HFFc6 (cell line): ENCODE data around the gene FAM24A. TPM values are rescaled to one million over a fixed set of nuclear protein-coding genes. Genes with fewer than 3 reads are reported as not detected.

Source experiments
- DNase-seq: peaks from one replicate; pipeline ENCODE4 v3.0.0-alpha.2; 2018
- H3K27ac Mint-ChIP-seq: 2 replicates; pipeline ENCODE4 v1.8.0; 2020; ENCODE audit warnings: mild to moderate bottlenecking, mixed read lengths
- H3K27me3 Mint-ChIP-seq: 2 replicates; pipeline ENCODE4 v1.8.0; 2021; ENCODE audit warnings: mild to moderate bottlenecking, moderate library complexity, mixed read lengths; ENCODE audit not compliant: insufficient read depth
- H3K36me3 Mint-ChIP-seq: 2 replicates; pipeline ENCODE4 v1.8.0; 2021; ENCODE audit warnings: low read depth, mixed read lengths
- H3K4me1 Mint-ChIP-seq: 2 replicates; pipeline ENCODE4 v1.8.0; 2020; ENCODE audit warnings: low read depth, mixed read lengths
- H3K4me3 Mint-ChIP-seq: 2 replicates; pipeline ENCODE4 v1.8.0; 2020; ENCODE audit warnings: mild to moderate bottlenecking, moderate library complexity, mixed read lengths
- H3K9me3 Mint-ChIP-seq: 2 replicates; pipeline ENCODE4 v1.8.0; 2020; ENCODE audit warnings: mild to moderate bottlenecking, mixed read lengths
- total RNA-seq, 6 experiments: library from RNA; stranded (reverse); fragmentation: NEBNext Ultra II Directional; extraction: Animal tissue kit (Norgen Biotek cat#: 25700); gene quantifications; 2 replicates in 1 of 6; 3 replicates in 5 of 6; pipeline ENCODE4 v1.2.3, GENCODE V29; 2021
- TF ChIP-seq, protein P1 (sequence below): fragments of 200-600 bp; sonication (generic); IDR thresholded peaks from 2 replicates; pipeline ENCODE4 v1.5.0; 2021; ENCODE audit warnings: antibody characterized with exemption, mild to moderate bottlenecking

The FAM24A gene
- total RNA-seq, 6 experiments from 2014 or later, result not detected

DNA sequence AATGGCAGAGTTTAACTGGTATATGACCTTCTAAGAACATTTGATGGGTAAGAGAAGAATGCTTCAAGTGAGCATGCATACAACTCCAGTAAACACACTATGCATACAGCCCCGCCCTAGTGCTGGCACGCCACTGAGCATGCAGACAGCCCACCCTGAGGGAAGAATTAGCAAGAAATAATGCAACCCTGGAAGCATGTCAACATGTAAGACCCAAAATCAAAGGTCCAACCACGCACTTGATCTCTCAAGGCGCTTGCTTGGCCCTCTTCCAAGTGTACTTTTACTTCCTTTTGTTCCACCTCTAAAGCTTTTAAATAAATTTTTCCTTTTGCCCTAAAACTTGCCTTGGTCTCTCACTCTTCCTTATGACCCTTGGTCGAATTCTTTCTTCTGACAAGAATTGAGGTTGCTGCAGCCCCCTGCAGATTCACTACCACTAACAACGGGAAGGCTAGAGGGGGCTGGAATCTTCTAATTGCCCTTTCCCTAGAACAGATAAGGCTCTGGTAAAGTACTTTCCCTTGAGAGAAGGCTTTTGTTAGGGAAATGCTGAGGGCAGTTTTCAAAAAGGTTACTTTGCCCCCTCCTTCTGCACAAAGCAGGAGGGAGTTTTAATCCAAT lies 34.5 kb upstream of the FAM24A start:
- TF ChIP-seq, protein P1, sequence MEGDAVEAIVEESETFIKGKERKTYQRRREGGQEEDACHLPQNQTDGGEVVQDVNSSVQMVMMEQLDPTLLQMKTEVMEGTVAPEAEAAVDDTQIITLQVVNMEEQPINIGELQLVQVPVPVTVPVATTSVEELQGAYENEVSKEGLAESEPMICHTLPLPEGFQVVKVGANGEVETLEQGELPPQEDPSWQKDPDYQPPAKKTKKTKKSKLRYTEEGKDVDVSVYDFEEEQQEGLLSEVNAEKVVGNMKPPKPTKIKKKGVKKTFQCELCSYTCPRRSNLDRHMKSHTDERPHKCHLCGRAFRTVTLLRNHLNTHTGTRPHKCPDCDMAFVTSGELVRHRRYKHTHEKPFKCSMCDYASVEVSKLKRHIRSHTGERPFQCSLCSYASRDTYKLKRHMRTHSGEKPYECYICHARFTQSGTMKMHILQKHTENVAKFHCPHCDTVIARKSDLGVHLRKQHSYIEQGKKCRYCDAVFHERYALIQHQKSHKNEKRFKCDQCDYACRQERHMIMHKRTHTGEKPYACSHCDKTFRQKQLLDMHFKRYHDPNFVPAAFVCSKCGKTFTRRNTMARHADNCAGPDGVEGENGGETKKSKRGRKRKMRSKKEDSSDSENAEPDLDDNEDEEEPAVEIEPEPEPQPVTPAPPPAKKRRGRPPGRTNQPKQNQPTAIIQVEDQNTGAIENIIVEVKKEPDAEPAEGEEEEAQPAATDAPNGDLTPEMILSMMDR, result no peak
- no peaks in the 10 kb centered on the region for H3K27me3 Mint-ChIP-seq
- peaks cover 6% of the 10 kb centered on the region for H3K9me3 Mint-ChIP-seq
- peaks cover 62% of the 10 kb centered on the region for H3K36me3 Mint-ChIP-seq
- peak overlapping the region; percentile 57; the same call in 1 of the 2 replicates for H3K27ac Mint-ChIP-seq
- DNase-seq, result no peak
- H3K4me3 Mint-ChIP-seq, result no peak overlapping the region
- peaks cover 59% of the 10 kb centered on the region for H3K4me1 Mint-ChIP-seq

DNA sequence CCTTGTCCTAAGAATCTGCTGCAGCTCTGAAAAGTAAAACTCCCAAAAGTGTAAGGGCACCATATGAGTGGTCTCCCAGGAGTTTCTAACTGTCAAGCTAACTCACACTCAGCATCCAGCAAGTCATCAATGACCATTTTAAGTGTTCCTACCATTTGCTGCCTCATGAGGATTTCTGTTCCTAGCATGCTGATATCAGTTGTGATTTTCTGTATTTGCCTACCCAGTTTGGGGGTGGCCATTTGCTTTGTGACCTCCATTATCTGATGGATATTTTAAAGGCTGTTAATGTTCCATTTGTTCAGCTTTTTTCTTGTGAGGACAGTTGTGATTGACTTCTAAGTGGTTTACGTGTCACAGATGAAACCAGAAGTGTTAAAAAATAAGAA lies 33.9 kb upstream of the FAM24A start:
- Mint-ChIP-seq H3K36me3 (peaks cover 61% of the 10 kb centered on the region), H3K4me3 (no peak overlapping the region), H3K27me3 (no peaks in the 10 kb centered on the region), H3K27ac (no peak overlapping the region), H3K9me3 (peaks cover 6% of the 10 kb centered on the region), H3K4me1 (peaks cover 62% of the 10 kb centered on the region)
- no peak for DNase-seq
- TF ChIP-seq, protein P1, result no peak

DNA sequence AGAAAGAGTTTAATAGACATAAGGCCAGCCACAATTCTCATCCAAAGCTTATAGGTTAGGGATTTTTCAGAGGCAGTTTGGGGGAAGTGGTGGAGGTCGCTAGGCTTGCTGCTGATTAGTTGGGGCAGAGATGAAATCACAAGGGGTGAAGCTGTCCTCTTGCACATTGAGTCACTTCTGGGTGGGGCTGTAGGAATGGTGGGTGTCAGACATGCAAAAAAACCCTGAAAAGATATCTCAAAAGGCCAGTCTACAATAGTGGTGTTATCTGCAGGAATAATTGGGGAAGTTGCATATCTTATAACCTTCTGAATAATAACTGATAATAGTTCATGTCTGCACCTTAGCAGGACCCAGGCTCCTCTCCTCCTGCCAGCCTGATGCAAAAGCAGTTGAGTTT lies 33.1 kb upstream of the FAM24A start:
- Mint-ChIP-seq H3K9me3 (0 out of 2 replicates have a peak, but pooled peaks cover under 1% of the 10 kb centered on the region), H3K4me3 (peak overlapping the region; percentile 96), H3K4me1 (peaks cover 62% of the 10 kb centered on the region), H3K27me3 (no peaks in the 10 kb centered on the region), H3K36me3 (peaks cover 56% of the 10 kb centered on the region), H3K27ac (peak overlapping the region; percentile 13; the same call in 1 of the 2 replicates)
- TF ChIP-seq, protein P1, result no peak
- DNase-seq, result no peak

DNA sequence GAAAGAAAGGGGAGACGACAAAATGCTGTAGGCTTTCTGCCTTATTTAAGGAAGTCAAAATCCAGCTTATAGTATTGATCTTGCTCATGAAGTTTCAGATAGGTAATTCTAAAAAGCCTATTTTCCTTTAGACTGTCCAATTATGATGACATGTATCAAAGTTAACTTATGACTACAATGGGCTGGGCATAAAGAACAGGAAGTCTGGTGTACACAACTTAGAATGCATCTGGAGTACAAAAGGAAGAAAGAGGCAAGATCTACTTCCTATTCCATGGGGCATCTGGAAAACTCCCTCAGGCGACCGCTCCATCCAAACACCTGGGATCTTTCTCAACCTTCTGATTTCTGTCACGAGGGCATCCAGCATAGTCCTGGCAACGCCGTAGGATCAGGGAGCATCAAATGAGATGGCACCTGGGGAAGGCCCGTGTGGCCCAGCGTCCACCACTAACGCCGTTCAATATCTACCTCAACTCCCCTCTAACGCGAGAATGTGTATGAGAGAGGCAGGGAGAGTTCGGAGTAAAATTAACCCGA lies 31.5 kb upstream of the FAM24A start:
- Mint-ChIP-seq H3K27ac (peak overlapping the region; percentile 93), H3K36me3 (peaks cover 43% of the 10 kb centered on the region), H3K9me3 (no peaks in the 10 kb centered on the region), H3K4me1 (peaks cover 62% of the 10 kb centered on the region), H3K27me3 (no peaks in the 10 kb centered on the region), H3K4me3 (peak overlapping the region; percentile 96)
- DNase-seq, result no peak
- TF ChIP-seq, protein P1, result no peak

DNA sequence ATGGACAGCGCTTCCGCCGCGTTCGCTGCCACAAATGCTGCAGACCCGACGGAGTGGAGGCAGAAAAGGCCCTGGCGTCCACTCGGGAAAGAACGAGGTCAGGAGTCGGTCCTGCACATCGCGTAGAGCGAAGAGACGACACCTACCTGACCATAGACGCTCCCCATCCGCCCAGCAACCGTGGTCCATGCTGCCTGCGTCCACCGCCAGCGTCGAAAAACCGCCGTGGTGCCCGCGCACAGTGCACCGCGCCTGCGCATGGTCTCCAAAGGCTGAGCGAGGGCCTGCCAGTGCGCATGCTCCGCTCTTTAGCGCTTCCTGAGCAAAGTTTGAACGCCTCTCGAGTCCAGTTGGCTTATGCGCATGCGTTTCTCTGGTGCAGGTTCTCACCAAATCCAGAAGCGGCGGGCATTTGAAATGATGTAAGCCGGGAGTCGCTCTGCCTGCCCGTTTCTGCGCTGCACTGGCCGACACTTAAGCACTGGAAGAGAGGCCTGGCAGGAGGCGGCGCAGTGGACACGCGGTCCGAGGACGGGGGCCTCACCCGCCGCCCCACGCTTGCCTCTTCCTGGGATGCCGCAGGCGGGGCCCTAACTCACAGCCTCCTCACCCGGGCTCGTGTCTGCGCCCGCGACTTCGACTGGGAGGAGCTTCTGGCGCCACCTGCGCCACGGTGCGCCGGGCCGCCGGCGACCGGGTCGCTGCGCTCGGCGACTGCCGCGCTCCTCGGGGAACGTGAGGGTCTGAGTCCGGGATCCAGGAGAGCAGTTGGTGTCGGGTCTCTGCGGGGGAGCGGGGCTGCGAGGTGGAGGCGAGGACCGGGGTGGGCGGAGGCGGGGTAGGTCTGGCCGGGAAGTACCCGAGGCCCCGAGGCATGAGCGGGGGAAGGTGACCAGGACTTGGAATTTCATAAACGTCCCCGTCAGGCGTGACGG lies 30.8 kb upstream of the FAM24A start, which contains the start of gene FAM24B:
Gene FAM24B, minus strand, starts transcription at position 243 of the 935 bp plus-strand sequence. CDS start 29,066 bp downstream, outside the sequence.
- Mint-ChIP-seq H3K27ac (peak within 1 kb of the TSS; percentile 93), H3K4me1 (peaks cover 59% of the 10 kb centered on the region), H3K9me3 (no peaks in the 10 kb centered on the region), H3K4me3 (peak within 1 kb of the TSS; percentile 96), H3K27me3 (no peaks in the 10 kb centered on the region), H3K36me3 (peaks cover 36% of the 10 kb centered on the region)
- TF ChIP-seq, protein P1, result no peak; the same call in 1 of the 2 replicates
- DNase-seq, result peak; percentile 99
